Skeletal muscle satellite cell (primary cell): Measurements from ENCODE around the gene TTC28.

Experiments
- H3K27me3 ChIP-seq: 2 replicates; pipeline ENCODE4 v1.7.0; 2013; ENCODE audit warnings: low read length; ENCODE audit not compliant: control insufficient read depth, insufficient read depth
- H3K36me3 ChIP-seq: 2 replicates; pipeline ENCODE4 v1.7.0; 2013; ENCODE audit warnings: mild to moderate bottlenecking, control low read depth, low read length; ENCODE audit not compliant: insufficient read depth
- H3K4me1 ChIP-seq: 2 replicates; pipeline ENCODE4 v1.7.0; 2013; ENCODE audit warnings: low read length; ENCODE audit not compliant: control insufficient read depth, insufficient read depth
- H3K4me2 ChIP-seq: 2 replicates; pipeline ENCODE4 v1.7.0; 2013; ENCODE audit warnings: mild to moderate bottlenecking, low read length
- H3K4me3 ChIP-seq: 2 replicates; pipeline ENCODE4 v1.7.0; 2013; ENCODE audit warnings: low read length
- H3K9ac ChIP-seq: 2 replicates; pipeline ENCODE4 v1.7.0; 2013; ENCODE audit warnings: mild to moderate bottlenecking, low read depth, low read length, moderate library complexity
- H3K9me3 ChIP-seq: replicated peaks from 2 replicates; pipeline ENCODE4 v1.7.0; 2013; ENCODE audit warnings: mild to moderate bottlenecking, control low read depth, low read length

Gene TTC28

GRCh38 chr22:28245579-28246224, 433.9 kb downstream of the TTC28 start:
- H3K4me1 ChIP-seq = peaks cover 23% of the 10 kb centered on the region
- H3K4me2 ChIP-seq = no peak overlapping the region
- H3K9ac ChIP-seq = no peak overlapping the region
- no peak overlapping the region for H3K4me3 ChIP-seq
- no peaks in the 10 kb centered on the region for H3K27me3 ChIP-seq
- no peaks in the 10 kb centered on the region for H3K36me3 ChIP-seq
- H3K9me3 ChIP-seq = no peaks in the 10 kb centered on the region

- H3K9me3 ChIP-seq = no peaks in the 10 kb centered on the region
- no peak overlapping the region for H3K9ac ChIP-seq
- H3K4me3 ChIP-seq = no peak overlapping the region
- H3K36me3 ChIP-seq = no peaks in the 10 kb centered on the region
- peaks cover 23% of the 10 kb centered on the region for H3K4me1 ChIP-seq
- no peaks in the 10 kb centered on the region for H3K27me3 ChIP-seq
- H3K4me2 ChIP-seq = no peak overlapping the region
Measured at GRCh38 chr22:28244757-28245156, 434.9 kb downstream of the TTC28 start.

- Histone ChIP-seq H3K4me3 (no peak overlapping the region), H3K9ac (no peak overlapping the region), H3K4me2 (no peak overlapping the region), H3K27me3 (no peaks in the 10 kb centered on the region), H3K4me1 (peaks cover 23% of the 10 kb centered on the region), H3K9me3 (no peaks in the 10 kb centered on the region), H3K36me3 (no peaks in the 10 kb centered on the region)
Measured at GRCh38 chr22:28243539-28243938, 436.1 kb downstream of the TTC28 start.

GRCh38 chr22:28241656-28242290, 437.9 kb downstream of the TTC28 start:
- Histone ChIP-seq H3K4me2 (no peak overlapping the region), H3K4me1 (peaks cover 22% of the 10 kb centered on the region), H3K27me3 (no peaks in the 10 kb centered on the region), H3K36me3 (no peaks in the 10 kb centered on the region), H3K4me3 (no peak overlapping the region), H3K9me3 (no peaks in the 10 kb centered on the region), H3K9ac (no peak overlapping the region)

GRCh38 chr22:28239941-28240340, 439.7 kb downstream of the TTC28 start:
- Histone ChIP-seq H3K9ac (no peak overlapping the region), H3K4me2 (no peak overlapping the region), H3K4me1 (peaks cover 10% of the 10 kb centered on the region), H3K4me3 (no peak overlapping the region), H3K9me3 (no peaks in the 10 kb centered on the region), H3K36me3 (no peaks in the 10 kb centered on the region), H3K27me3 (no peaks in the 10 kb centered on the region)

GRCh38 chr22:28237783-28238182, 441.9 kb downstream of the TTC28 start:
- Histone ChIP-seq H3K9me3 (no peaks in the 10 kb centered on the region), H3K4me2 (no peak overlapping the region), H3K27me3 (no peaks in the 10 kb centered on the region), H3K9ac (no peak overlapping the region), H3K4me3 (no peak overlapping the region), H3K36me3 (no peaks in the 10 kb centered on the region), H3K4me1 (no peaks in the 10 kb centered on the region)

- no peaks in the 10 kb centered on the region for H3K9me3 ChIP-seq
- no peaks in the 10 kb centered on the region for H3K27me3 ChIP-seq
- H3K4me2 ChIP-seq = no peak overlapping the region
- no peaks in the 10 kb centered on the region for H3K4me1 ChIP-seq
- no peaks in the 10 kb centered on the region for H3K36me3 ChIP-seq
- H3K4me3 ChIP-seq = no peak overlapping the region
- no peak overlapping the region for H3K9ac ChIP-seq
Measured at GRCh38 chr22:28237112-28237511, 442.5 kb downstream of the TTC28 start.

GRCh38 chr22:28232204-28232603, 447.4 kb downstream of the TTC28 start:
- Histone ChIP-seq H3K4me3 (no peak overlapping the region), H3K9me3 (no peaks in the 10 kb centered on the region), H3K27me3 (no peaks in the 10 kb centered on the region), H3K4me1 (peaks cover 24% of the 10 kb centered on the region), H3K36me3 (no peaks in the 10 kb centered on the region), H3K9ac (no peak overlapping the region), H3K4me2 (no peak overlapping the region)

GRCh38 chr22:28231441-28231840, 448.2 kb downstream of the TTC28 start:
- Histone ChIP-seq H3K4me1 (peaks cover 24% of the 10 kb centered on the region), H3K9ac (no peak overlapping the region), H3K36me3 (no peaks in the 10 kb centered on the region), H3K9me3 (no peaks in the 10 kb centered on the region), H3K4me3 (no peak overlapping the region), H3K27me3 (no peaks in the 10 kb centered on the region), H3K4me2 (no peak overlapping the region)

- Histone ChIP-seq H3K36me3 (no peaks in the 10 kb centered on the region), H3K27me3 (no peaks in the 10 kb centered on the region), H3K4me2 (peak overlapping the region; percentile 24), H3K9me3 (no peaks in the 10 kb centered on the region), H3K9ac (no peak overlapping the region), H3K4me3 (no peak overlapping the region), H3K4me1 (peaks cover 24% of the 10 kb centered on the region)
Measured at GRCh38 chr22:28230671-28231070, 449.0 kb downstream of the TTC28 start.

GRCh38 chr22:28229566-28230485, 449.8 kb downstream of the TTC28 start:
- Histone ChIP-seq H3K4me2 (peak overlapping the region; percentile 24), H3K4me1 (peaks cover 24% of the 10 kb centered on the region), H3K27me3 (no peaks in the 10 kb centered on the region), H3K9me3 (no peaks in the 10 kb centered on the region), H3K36me3 (no peaks in the 10 kb centered on the region), H3K4me3 (no peak overlapping the region), H3K9ac (no peak overlapping the region)
